Measurements from ENCODE around the gene SLC25A21. TPM values are rescaled to one million over a fixed set of nuclear protein-coding genes. Genes with fewer than 3 reads are reported as not detected.
"Not testable (repeated sequence)": the region's sequence is repeated elsewhere in the genome, so short reads cannot be mapped to it uniquely, and the experiment has no call there.

Gene SLC25A21
- polyA plus RNA-seq, 2 of the 4 experiments (the other 2 are of a cell fraction), result 0.68 to 1.4 TPM

DNA sequence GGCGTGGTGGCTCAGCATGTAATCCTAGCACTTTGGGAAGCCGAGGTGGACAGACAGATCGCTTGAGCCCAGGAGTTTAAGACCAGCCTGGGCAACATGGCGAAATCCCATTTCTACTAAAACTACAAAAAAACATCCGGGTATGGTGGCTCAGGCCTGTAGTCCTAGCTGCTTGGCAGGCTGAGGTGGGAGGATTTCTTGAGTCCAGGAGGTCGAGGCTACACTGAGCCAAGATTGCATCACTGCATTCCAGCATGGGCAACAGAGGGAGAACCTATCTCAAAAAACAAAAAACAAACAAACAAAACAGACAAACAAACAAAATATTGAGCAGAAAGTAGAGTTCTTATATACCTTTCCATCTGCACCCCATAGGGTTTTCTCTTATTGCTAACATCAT, 9.0 kb upstream of the SLC25A21 start:
- Histone ChIP-seq H3K4me3 (no peak overlapping the region), H3K9me3 (no peaks in the 10 kb centered on the region), H3K27ac (no peak overlapping the region), H3K4me1 (no peaks in the 10 kb centered on the region), H3K4me2 (no peak overlapping the region)
- DNase-seq (ENCODE audit: low read depth in 1 of 2, low spot score in 1 of 2), result no peak
- 76% methylated on average over 6 of the region's 6 CpGs for WGBS (ENCODE audit: missing lambda C conversion rate)
- CTCF ChIA-PET, result interaction anchor here (1.0 to 3.4 kb wide), 3 partner anchors 10 to 49 kb away, joined by 3 to 10 read pairs (median 3); no protein-coding TSS in a partner anchor
- FAIRE-seq, result no peak
- no peak for ATAC-seq
- POLR2A ChIA-PET, result interaction anchor here (1.0 kb wide), 1 partner anchor 16 kb away, joined by 3 read pairs; the partner anchor contains the start of gene MIPOL1
- TF ChIP-seq ESRRA (IDR thresholded peaks at IDR 0.05; ENCODE audit: borderline replicate concordance, low read length), result no peak
- TF ChIP-seq CBX2 (IDR thresholded peaks at IDR 0.05; ENCODE audit: borderline replicate concordance, low read depth), result no peak
- no peak for TF ChIP-seq MAFK (IDR thresholded peaks at IDR 0.05; ENCODE audit: partially characterized antibody)

DNA sequence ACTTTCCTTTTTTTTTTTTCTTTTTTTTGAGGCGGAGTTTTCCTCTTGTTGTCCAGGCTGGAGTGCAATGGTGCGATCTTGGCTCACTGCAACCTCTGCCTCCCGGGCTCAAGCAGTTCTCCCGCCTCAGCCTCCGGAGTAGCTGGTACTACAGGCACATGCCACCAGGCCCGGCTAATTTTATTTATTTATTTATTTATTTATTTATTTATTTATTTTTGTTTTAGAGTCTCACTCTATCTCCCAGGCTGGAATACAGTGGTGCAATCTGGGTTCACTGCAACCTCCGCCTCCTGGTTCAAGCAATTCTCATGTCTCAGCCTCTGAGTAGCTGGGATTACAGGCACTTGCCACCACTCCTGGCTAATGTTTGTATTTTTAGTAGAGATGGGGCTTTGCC, 8.5 kb upstream of the SLC25A21 start:
- H3K4me2 ChIP-seq; FAIRE-seq; H3K4me3 ChIP-seq; DNase-seq (ENCODE audit: low read depth in 1 of 2, low spot score in 1 of 2); ATAC-seq; H3K9me3 ChIP-seq; H3K27ac ChIP-seq; POLR2A ChIA-PET; H3K4me1 ChIP-seq: not testable (repeated sequence)
- 89% methylated on average over 7 of the region's 7 CpGs for WGBS (ENCODE audit: missing lambda C conversion rate)
- CTCF ChIA-PET, result interaction anchor here (1.4 kb wide), 1 partner anchor 11 kb away, joined by 3 read pairs; no protein-coding TSS in a partner anchor

DNA sequence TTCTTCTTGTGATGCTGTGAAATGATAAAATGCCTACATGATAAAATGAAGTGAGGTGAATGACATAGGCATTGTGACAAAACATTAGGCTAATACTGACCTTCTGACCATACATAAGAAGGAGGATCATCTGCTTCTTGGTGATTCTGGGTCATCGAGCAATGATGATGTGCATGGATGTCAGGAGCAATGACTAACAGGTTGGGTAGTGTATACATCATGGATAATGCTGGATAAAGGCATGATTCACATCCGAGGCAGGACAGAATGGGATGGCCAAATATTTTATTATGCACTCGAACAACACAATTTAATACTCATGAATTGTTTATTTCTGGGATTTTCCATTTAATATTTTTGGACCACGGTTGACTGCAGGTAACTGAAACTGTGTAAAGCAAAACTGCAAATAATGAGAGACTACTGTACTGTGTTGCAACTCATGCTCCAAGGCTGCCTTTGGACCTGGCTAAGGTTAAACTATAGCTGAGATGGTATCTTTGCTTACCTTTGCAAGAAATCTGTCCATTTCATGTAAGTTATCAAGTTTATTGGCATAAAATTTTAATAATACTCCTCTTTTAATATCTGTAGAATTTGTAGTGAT, 7.6 kb upstream of the SLC25A21 start:
- DNase-seq (ENCODE audit: low read depth in 1 of 2, low spot score in 1 of 2) (peak in 1 of 2 experiments; percentile 16), FAIRE-seq (no peak), ATAC-seq (peak in 1 of 2 experiments; percentile 43; a peak in 1 of 6 replicates)
- Histone ChIP-seq H3K27ac (no peak overlapping the region), H3K4me1 (no peaks in the 10 kb centered on the region), H3K4me3 (no peak overlapping the region), H3K9me3 (no peaks in the 10 kb centered on the region), H3K4me2 (no peak overlapping the region)
- POLR2A ChIA-PET, result no interaction called here
- CTCF ChIA-PET, result interaction anchor here (1.4 to 1.5 kb wide), 2 partner anchors 11 to 17 kb away, joined by 3 read pairs; partner anchors contain the start of gene MIPOL1
- WGBS (ENCODE audit: missing lambda C conversion rate), result 19% methylated on average over 4 of the region's 4 CpGs
- TF ChIP-seq, protein P1, sequence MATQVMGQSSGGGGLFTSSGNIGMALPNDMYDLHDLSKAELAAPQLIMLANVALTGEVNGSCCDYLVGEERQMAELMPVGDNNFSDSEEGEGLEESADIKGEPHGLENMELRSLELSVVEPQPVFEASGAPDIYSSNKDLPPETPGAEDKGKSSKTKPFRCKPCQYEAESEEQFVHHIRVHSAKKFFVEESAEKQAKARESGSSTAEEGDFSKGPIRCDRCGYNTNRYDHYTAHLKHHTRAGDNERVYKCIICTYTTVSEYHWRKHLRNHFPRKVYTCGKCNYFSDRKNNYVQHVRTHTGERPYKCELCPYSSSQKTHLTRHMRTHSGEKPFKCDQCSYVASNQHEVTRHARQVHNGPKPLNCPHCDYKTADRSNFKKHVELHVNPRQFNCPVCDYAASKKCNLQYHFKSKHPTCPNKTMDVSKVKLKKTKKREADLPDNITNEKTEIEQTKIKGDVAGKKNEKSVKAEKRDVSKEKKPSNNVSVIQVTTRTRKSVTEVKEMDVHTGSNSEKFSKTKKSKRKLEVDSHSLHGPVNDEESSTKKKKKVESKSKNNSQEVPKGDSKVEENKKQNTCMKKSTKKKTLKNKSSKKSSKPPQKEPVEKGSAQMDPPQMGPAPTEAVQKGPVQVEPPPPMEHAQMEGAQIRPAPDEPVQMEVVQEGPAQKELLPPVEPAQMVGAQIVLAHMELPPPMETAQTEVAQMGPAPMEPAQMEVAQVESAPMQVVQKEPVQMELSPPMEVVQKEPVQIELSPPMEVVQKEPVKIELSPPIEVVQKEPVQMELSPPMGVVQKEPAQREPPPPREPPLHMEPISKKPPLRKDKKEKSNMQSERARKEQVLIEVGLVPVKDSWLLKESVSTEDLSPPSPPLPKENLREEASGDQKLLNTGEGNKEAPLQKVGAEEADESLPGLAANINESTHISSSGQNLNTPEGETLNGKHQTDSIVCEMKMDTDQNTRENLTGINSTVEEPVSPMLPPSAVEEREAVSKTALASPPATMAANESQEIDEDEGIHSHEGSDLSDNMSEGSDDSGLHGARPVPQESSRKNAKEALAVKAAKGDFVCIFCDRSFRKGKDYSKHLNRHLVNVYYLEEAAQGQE (IDR thresholded peaks at IDR 0.05), result no peak
- TF ChIP-seq TP53 (CRISPR knock-in tag; IDR thresholded peaks at IDR 0.05) (no peak), JUNB (IDR thresholded peaks at IDR 0.05) (no peak), ESRRA (IDR thresholded peaks at IDR 0.05; ENCODE audit: borderline replicate concordance, low read length) (no peak), ZNF302 (CRISPR knock-in tag; IDR thresholded peaks at IDR 0.05) (no peak), HEYL (CRISPR knock-in tag; IDR thresholded peaks at IDR 0.05) (no peak), HOXA7 (CRISPR knock-in tag; IDR thresholded peaks at IDR 0.05) (no peak), HOXB13 (CRISPR knock-in tag; IDR thresholded peaks at IDR 0.05; ENCODE audit: low read depth) (no peak), FOSL2 (IDR thresholded peaks at IDR 0.05) (no peak), FOSL2 (CRISPR knock-in tag; IDR thresholded peaks at IDR 0.05) (no peak), POLR2A (IDR thresholded peaks at IDR 0.05; ENCODE audit: low read length) (no peak)
- TF ChIP-seq, protein P2, sequence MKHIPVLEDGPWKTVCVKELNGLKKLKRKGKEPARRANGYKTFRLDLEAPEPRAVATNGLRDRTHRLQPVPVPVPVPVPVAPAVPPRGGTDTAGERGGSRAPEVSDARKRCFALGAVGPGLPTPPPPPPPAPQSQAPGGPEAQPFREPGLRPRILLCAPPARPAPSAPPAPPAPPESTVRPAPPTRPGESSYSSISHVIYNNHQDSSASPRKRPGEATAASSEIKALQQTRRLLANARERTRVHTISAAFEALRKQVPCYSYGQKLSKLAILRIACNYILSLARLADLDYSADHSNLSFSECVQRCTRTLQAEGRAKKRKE (CRISPR knock-in tag; IDR thresholded peaks at IDR 0.05; ENCODE audit: low read depth), result no peak
- TF ChIP-seq, protein P3, sequence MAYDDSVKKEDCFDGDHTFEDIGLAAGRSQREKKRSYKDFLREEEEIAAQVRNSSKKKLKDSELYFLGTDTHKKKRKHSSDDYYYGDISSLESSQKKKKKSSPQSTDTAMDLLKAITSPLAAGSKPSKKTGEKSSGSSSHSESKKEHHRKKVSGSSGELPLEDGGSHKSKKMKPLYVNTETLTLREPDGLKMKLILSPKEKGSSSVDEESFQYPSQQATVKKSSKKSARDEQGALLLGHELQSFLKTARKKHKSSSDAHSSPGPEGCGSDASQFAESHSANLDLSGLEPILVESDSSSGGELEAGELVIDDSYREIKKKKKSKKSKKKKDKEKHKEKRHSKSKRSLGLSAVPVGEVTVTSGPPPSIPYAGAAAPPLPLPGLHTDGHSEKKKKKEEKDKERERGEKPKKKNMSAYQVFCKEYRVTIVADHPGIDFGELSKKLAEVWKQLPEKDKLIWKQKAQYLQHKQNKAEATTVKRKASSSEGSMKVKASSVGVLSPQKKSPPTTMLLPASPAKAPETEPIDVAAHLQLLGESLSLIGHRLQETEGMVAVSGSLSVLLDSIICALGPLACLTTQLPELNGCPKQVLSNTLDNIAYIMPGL (CRISPR knock-in tag; IDR thresholded peaks at IDR 0.05; ENCODE audit: borderline replicate concordance), result no peak
- TF ChIP-seq, protein P4, sequence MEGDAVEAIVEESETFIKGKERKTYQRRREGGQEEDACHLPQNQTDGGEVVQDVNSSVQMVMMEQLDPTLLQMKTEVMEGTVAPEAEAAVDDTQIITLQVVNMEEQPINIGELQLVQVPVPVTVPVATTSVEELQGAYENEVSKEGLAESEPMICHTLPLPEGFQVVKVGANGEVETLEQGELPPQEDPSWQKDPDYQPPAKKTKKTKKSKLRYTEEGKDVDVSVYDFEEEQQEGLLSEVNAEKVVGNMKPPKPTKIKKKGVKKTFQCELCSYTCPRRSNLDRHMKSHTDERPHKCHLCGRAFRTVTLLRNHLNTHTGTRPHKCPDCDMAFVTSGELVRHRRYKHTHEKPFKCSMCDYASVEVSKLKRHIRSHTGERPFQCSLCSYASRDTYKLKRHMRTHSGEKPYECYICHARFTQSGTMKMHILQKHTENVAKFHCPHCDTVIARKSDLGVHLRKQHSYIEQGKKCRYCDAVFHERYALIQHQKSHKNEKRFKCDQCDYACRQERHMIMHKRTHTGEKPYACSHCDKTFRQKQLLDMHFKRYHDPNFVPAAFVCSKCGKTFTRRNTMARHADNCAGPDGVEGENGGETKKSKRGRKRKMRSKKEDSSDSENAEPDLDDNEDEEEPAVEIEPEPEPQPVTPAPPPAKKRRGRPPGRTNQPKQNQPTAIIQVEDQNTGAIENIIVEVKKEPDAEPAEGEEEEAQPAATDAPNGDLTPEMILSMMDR (IDR thresholded peaks at IDR 0.05), result no peak
- TF ChIP-seq, protein P5, sequence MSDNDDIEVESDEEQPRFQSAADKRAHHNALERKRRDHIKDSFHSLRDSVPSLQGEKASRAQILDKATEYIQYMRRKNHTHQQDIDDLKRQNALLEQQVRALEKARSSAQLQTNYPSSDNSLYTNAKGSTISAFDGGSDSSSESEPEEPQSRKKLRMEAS (IDR thresholded peaks at IDR 0.05), result no peak
